Gastroesophageal sphincter (tissue), 3 donors: ENCODE measurements around the gene PLBD2.

Experiments
- CTCF ChIP-seq, 4 experiments: fragments of 200-600 bp in 2 of 4; fragments of 450-650 bp in 2 of 4; sonication (generic) in 1 of 4; IDR thresholded peaks; one replicate each; pipeline ENCODE4 v1.5.1; 2017 to 2019; ENCODE audit warnings: antibody characterized with exemption in 4 of 4, mild to moderate bottlenecking in 2 of 4, moderate library complexity in 2 of 4
- EP300 ChIP-seq: sonication (generic); formaldehyde crosslinking; IDR thresholded peaks from one replicate; pipeline ENCODE4 v1.6.1; 2017; ENCODE audit warnings: antibody characterized with exemption, mild to moderate bottlenecking
- POLR2A ChIP-seq, 2 donors: fragments of 450-650 bp; IDR thresholded peaks; one replicate each; pipeline ENCODE4 v1.6.1; 2017; ENCODE audit warnings: antibody characterized with exemption in 2 of 2, mild to moderate bottlenecking in 2 of 2, moderate library complexity in 1 of 2
- POLR2AphosphoS5 ChIP-seq: sonication (generic); formaldehyde crosslinking; IDR thresholded peaks from one replicate; pipeline ENCODE4 v1.6.1; 2017; ENCODE audit warnings: antibody characterized with exemption

DNA sequence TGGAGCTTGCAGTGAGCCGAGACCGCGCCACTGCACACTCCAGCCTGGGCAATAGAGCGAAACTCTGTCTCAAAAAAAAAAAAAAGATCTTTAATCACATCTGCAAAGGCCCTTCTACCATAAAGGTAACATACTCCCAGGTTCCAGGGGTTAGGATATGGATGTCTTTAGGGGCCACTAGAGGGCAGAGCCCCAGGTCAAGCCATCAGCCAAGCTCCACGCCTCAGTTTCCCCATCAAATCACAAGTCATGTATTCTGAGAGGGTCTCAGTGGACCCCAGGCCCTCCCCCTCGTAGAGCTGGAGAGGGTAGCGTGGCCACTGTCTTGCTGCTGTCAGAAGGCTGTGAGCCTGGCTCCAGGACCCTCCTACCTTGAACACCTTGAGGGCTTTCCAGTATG is 42.2 kb upstream of the PLBD2 start:
- no peak for TF ChIP-seq CTCF (IDR thresholded peaks at IDR 0.05)
- no peak for TF ChIP-seq EP300
- TF ChIP-seq POLR2A (IDR thresholded peaks at IDR 0.05), result no peak
- TF ChIP-seq POLR2AphosphoS5, result no peak
